Breast epithelium (tissue), 3 donors: ENCODE data around the gene POFUT2.

ENCODE experiments used
- CTCF ChIP-seq, 3 donors: fragments of 450-650 bp; IDR thresholded peaks; one replicate each; pipeline ENCODE4 v1.5.1; 2016 to 2017; ENCODE audit warnings: antibody characterized with exemption in 3 of 3, mild to moderate bottlenecking in 3 of 3, moderate library complexity in 3 of 3
- POLR2AphosphoS5 ChIP-seq, 3 donors: sonication (generic); formaldehyde crosslinking; IDR thresholded peaks; one replicate each; pipeline ENCODE4 v1.6.1; 2017; ENCODE audit warnings: antibody characterized with exemption in 3 of 3

GRCh38 chr21:45267390-45267760, 20.3 kb downstream of the POFUT2 start:
- no peak for TF ChIP-seq CTCF (IDR thresholded peaks at IDR 0.05)
- no peak for TF ChIP-seq POLR2AphosphoS5 (IDR thresholded peaks at IDR 0.05)
